Measurements from ENCODE around the gene AKAP13. TPM values are rescaled to one million over a fixed set of nuclear protein-coding genes. Genes with fewer than 3 reads are reported as not detected.

Gene AKAP13
- polyA plus RNA-seq, 1 of the 3 experiments (the other 2 are of a cell fraction), result 8.4 TPM

DNA sequence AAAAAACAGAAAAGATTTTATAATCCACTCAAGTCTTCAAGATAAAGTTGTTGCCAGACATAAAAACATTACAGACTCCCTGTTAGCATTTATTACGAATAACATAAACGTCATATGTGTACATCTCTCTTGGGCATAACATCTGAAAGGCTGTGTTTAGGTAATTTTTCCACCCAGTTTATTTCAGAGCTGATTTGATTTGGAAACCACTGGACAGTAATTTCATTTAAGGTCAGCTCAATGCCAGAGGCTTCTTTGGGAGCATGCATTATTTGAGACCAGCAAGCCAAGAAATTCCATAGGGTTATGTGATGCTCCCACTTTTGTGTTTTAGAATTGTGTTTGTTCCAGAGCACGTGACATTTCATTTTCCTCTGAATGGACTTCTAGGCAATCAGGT, 196.0 kb downstream of the AKAP13 start:
- ChIA-PET CTCF (interaction anchor here (0.7 to 1.2 kb wide), 5 partner anchors 15 to 91 kb away, joined by 3 to 4 read pairs (median 3); no protein-coding TSS in a partner anchor), POLR2A (no interaction called here)
- TF ChIP-seq, protein P1, sequence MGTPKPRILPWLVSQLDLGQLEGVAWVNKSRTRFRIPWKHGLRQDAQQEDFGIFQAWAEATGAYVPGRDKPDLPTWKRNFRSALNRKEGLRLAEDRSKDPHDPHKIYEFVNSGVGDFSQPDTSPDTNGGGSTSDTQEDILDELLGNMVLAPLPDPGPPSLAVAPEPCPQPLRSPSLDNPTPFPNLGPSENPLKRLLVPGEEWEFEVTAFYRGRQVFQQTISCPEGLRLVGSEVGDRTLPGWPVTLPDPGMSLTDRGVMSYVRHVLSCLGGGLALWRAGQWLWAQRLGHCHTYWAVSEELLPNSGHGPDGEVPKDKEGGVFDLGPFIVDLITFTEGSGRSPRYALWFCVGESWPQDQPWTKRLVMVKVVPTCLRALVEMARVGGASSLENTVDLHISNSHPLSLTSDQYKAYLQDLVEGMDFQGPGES (IDR thresholded peaks at IDR 0.05; ENCODE audit: low read depth, low read length), result no peak
- TF ChIP-seq, protein P2, sequence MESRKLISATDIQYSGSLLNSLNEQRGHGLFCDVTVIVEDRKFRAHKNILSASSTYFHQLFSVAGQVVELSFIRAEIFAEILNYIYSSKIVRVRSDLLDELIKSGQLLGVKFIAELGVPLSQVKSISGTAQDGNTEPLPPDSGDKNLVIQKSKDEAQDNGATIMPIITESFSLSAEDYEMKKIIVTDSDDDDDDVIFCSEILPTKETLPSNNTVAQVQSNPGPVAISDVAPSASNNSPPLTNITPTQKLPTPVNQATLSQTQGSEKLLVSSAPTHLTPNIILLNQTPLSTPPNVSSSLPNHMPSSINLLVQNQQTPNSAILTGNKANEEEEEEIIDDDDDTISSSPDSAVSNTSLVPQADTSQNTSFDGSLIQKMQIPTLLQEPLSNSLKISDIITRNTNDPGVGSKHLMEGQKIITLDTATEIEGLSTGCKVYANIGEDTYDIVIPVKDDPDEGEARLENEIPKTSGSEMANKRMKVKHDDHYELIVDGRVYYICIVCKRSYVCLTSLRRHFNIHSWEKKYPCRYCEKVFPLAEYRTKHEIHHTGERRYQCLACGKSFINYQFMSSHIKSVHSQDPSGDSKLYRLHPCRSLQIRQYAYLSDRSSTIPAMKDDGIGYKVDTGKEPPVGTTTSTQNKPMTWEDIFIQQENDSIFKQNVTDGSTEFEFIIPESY (IDR thresholded peaks at IDR 0.05; ENCODE audit: borderline replicate concordance, low read depth), result no peak
- TF ChIP-seq EZH2phosphoT487 (IDR thresholded peaks at IDR 0.05; ENCODE audit: borderline replicate concordance, low read depth), result no peak
- TF ChIP-seq RXRA (IDR thresholded peaks at IDR 0.05; ENCODE audit: borderline replicate concordance, low read depth), result no peak
- TF ChIP-seq GABPA (IDR thresholded peaks at IDR 0.05; ENCODE audit: low read depth), result no peak
- no peak for TF ChIP-seq FOXM1 (IDR thresholded peaks at IDR 0.05; ENCODE audit: low read depth)
- no peak for TF ChIP-seq CHD2 (IDR thresholded peaks at IDR 0.05; ENCODE audit: low read length, partially characterized antibody)
- no peak for TF ChIP-seq RFX5 (IDR thresholded peaks at IDR 0.05; ENCODE audit: low read length)
- TF ChIP-seq, protein P3, sequence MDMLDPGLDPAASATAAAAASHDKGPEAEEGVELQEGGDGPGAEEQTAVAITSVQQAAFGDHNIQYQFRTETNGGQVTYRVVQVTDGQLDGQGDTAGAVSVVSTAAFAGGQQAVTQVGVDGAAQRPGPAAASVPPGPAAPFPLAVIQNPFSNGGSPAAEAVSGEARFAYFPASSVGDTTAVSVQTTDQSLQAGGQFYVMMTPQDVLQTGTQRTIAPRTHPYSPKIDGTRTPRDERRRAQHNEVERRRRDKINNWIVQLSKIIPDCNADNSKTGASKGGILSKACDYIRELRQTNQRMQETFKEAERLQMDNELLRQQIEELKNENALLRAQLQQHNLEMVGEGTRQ (IDR thresholded peaks at IDR 0.05; ENCODE audit: borderline replicate concordance, low read depth, low read length), result no peak
- TF ChIP-seq TEAD4 (IDR thresholded peaks at IDR 0.05; ENCODE audit: borderline replicate concordance, insufficient read depth), result no peak
- TF ChIP-seq MEF2A (IDR thresholded peaks at IDR 0.05; ENCODE audit: borderline replicate concordance, low read depth), result no peak
- TF ChIP-seq NFIC (IDR thresholded peaks at IDR 0.05; ENCODE audit: borderline replicate concordance), result no peak
- no peak for TF ChIP-seq NRF1 (IDR thresholded peaks at IDR 0.05; ENCODE audit: low read depth, low read length)
- TF ChIP-seq RAD21 (IDR thresholded peaks at IDR 0.05; ENCODE audit: low read length), result no peak
- no peak for TF ChIP-seq FOSL2 (IDR thresholded peaks at IDR 0.05; ENCODE audit: borderline replicate concordance, low read depth)
- TF ChIP-seq YY1 (IDR thresholded peaks at IDR 0.05; ENCODE audit: low read depth), result no peak
- TF ChIP-seq SMC3 (IDR thresholded peaks at IDR 0.05; ENCODE audit: low read depth, low read length), result no peak
- TF ChIP-seq TCF12 (IDR thresholded peaks at IDR 0.05), result no peak
- H4K20me1 ChIP-seq (ENCODE audit: insufficient read depth), result no peaks in the 10 kb centered on the region
- peaks cover 0 to 13% of the 10 kb centered on the region in 2 experiments; a peak in 2 of 4 replicates for H3K4me1 ChIP-seq (ENCODE audit: control insufficient read depth in 1 of 2, insufficient read depth in 2 of 2, low read depth in 1 of 2, low read length in 1 of 2)
- no peaks in the 10 kb centered on the region for H3K9me3 ChIP-seq
- peaks cover 3 to 28% of the 10 kb centered on the region in 2 experiments for H3K36me3 ChIP-seq (replicated peaks in 1 of 2; ENCODE audit: control insufficient read depth in 1 of 2, insufficient read depth in 2 of 2, low read length in 1 of 2)
- no peak overlapping the region for H3K9ac ChIP-seq
- peaks cover 8% of the 10 kb centered on the region; the same call in 1 of the 2 replicates for H3K79me2 ChIP-seq (ENCODE audit: insufficient read depth)
- peak; percentile 20 for DNase-seq
- H3K4me3 ChIP-seq (ENCODE audit: low read depth in 2 of 2, low read length in 1 of 2), result no peak overlapping the region
- no peak overlapping the region for H2AFZ ChIP-seq (ENCODE audit: low read depth)
- no peaks in the 10 kb centered on the region for H3F3A ChIP-seq (replicated peaks; ENCODE audit: insufficient read depth)
- H3K27me3 ChIP-seq (ENCODE audit: insufficient read depth), result no peaks in the 10 kb centered on the region
- WGBS (ENCODE audit: low lambda C conversion rate), result 82% methylated on average over 3 of the region's 3 CpGs
- no peaks in the 10 kb centered on the region for H3K9me2 ChIP-seq
- H3K4me2 ChIP-seq, result no peak overlapping the region
- peak overlapping the region in 1 of 2 experiments; percentile 47; a peak in 2 of 4 replicates for H3K27ac ChIP-seq (ENCODE audit: low read depth in 2 of 2, low read length in 1 of 2)

Data from SK-N-SH (cell line).